GM12878 (cell line): Measurements from ENCODE around the gene HINT2. TPM values are rescaled to one million over a fixed set of nuclear protein-coding genes. Genes with fewer than 3 reads are reported as not detected.
A peak's percentile ranks its signal among the peaks of the same experiment; 100 is the strongest.

Source experiments
- EED ChIP-seq: sonication (generic); IDR thresholded peaks from 2 replicates; pipeline ENCODE4 v1.6.1; 2016; ENCODE audit warnings: antibody characterized with exemption, low read depth
- NBN ChIP-seq: fragments of 450-650 bp; IDR thresholded peaks from 2 replicates; pipeline ENCODE4 v1.6.1; 2016
- RB1 ChIP-seq: fragments of 450-650 bp; formaldehyde crosslinking; IDR thresholded peaks from 2 replicates; pipeline ENCODE4 v1.6.1; 2017; ENCODE audit warnings: mild to moderate bottlenecking, borderline replicate concordance
- RELA ChIP-seq: fragments of 450-650 bp; IDR thresholded peaks from 2 replicates; pipeline ENCODE4 v1.8.0; 2014; ENCODE audit warnings: borderline replicate concordance; ENCODE audit not compliant: partially characterized antibody
- STAT1 ChIP-seq: fragments of 450-650 bp; conservative IDR thresholded peaks from 2 replicates; pipeline ENCODE4 v1.6.1; 2014; ENCODE audit warnings: antibody characterized with exemption, mild to moderate bottlenecking
- YY1 ChIP-seq: IDR thresholded peaks from 2 replicates; pipeline ENCODE4 v1.6.1; 2011; ENCODE audit warnings: low read depth, mild to moderate bottlenecking, low read length
- ZNF207 ChIP-seq: fragments of 450-650 bp; IDR thresholded peaks from 2 replicates; pipeline ENCODE4 v1.6.1; 2014; ENCODE audit warnings: antibody characterized with exemption, mild to moderate bottlenecking, borderline replicate concordance
- polyA plus RNA-seq, 11 experiments: library from polyadenylated mRNA; depleted of rRNA in 4 of 11; unstranded in 6 of 11; stranded (reverse) in 5 of 11; fragments of >200 nt; fragmentation: Nextera tagmentation in 4 of 11; fragmentation: Illumina TruSeq in 1 of 11; extraction: Ambion mirVana in 4 of 11; extraction: Trizol in 1 of 11; gene quantifications; 1 replicate in 1 of 11; 2 replicates in 10 of 11; pipeline versions ENCODE4 v1.2.1 to v1.2.3, GENCODE V29; 2011 to 2016; ENCODE audit warnings: inconsistent platforms in 2 of 11, missing spikeins in 2 of 11, low read depth in 1 of 11
- total RNA-seq, 4 experiments: library from RNA; depleted of rRNA in 3 of 4; stranded (reverse); fragments of >200 nt in 3 of 4; fragmentation: Illumina TruSeq in 1 of 4; extraction: Trizol in 1 of 4; gene quantifications; 2 replicates each; pipeline versions ENCODE4 v1.2.1 to v1.2.3, GENCODE V29; 2013 to 2021
- TF ChIP-seq, protein P1 (sequence below): fragments of 150-350 bp; IDR thresholded peaks from 2 replicates; pipeline ENCODE4 v1.6.1; 2016; ENCODE audit warnings: low read depth, low read length
- TF ChIP-seq, protein P2 (sequence below): fragments of 450-650 bp; IDR thresholded peaks from 2 replicates; pipeline ENCODE4 v1.6.1; 2017; ENCODE audit warnings: mild to moderate bottlenecking

The HINT2 gene
- total and polyA plus RNA-seq, 10 of the 15 experiments (the other 5 are each of a cell fraction or from before 2014, with no cell fraction given) = 12.1 to 144 (median 51.7) TPM

DNA sequence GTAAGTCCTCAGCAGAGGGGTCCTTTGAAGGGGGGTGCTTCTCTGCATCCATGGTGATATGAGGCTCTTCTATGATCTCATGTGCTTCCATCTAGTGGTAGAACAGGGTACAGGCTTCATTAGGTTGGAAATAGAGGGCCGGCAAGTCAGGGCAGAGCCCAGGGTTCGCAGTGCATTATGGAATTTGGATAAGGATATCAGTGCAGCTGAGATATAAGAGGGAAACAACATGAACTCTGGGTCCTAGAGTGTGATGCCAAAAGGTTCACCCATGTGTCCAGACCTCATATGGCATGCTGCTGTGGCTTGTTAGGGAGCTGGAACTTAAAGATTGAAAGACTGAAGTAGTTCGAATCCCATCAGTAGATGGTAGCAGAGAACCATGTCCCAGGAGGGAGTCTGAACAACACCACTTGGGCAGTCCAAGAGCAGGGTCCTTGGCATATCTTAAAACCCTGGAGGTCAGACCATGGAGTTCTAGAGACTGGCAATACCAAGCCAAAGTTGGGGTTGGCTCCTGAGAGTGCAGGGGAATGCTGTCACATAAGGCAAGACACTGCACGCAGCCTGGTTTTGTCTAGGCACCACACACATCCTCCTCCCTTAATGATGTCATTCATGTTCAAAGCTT, 11.3 kb upstream of the HINT2 start (continued):
- TF ChIP-seq, protein P1, sequence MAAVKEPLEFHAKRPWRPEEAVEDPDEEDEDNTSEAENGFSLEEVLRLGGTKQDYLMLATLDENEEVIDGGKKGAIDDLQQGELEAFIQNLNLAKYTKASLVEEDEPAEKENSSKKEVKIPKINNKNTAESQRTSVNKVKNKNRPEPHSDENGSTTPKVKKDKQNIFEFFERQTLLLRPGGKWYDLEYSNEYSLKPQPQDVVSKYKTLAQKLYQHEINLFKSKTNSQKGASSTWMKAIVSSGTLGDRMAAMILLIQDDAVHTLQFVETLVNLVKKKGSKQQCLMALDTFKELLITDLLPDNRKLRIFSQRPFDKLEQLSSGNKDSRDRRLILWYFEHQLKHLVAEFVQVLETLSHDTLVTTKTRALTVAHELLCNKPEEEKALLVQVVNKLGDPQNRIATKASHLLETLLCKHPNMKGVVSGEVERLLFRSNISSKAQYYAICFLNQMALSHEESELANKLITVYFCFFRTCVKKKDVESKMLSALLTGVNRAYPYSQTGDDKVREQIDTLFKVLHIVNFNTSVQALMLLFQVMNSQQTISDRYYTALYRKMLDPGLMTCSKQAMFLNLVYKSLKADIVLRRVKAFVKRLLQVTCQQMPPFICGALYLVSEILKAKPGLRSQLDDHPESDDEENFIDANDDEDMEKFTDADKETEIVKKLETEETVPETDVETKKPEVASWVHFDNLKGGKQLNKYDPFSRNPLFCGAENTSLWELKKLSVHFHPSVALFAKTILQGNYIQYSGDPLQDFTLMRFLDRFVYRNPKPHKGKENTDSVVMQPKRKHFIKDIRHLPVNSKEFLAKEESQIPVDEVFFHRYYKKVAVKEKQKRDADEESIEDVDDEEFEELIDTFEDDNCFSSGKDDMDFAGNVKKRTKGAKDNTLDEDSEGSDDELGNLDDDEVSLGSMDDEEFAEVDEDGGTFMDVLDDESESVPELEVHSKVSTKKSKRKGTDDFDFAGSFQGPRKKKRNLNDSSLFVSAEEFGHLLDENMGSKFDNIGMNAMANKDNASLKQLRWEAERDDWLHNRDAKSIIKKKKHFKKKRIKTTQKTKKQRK = no peak
- TF ChIP-seq EED (no peak), RELA (peak; percentile 13), STAT1 (0 out of 2 replicates have a peak, but pooled peaks have one; percentile 33), RB1 (peak; percentile 87; the same call in 1 of the 2 replicates), YY1 (peak; percentile 40; the same call in 1 of the 2 replicates), ZNF207 (peak; percentile 26; the same call in 1 of the 2 replicates), NBN (peak; percentile 73)
- TF ChIP-seq, protein P2, sequence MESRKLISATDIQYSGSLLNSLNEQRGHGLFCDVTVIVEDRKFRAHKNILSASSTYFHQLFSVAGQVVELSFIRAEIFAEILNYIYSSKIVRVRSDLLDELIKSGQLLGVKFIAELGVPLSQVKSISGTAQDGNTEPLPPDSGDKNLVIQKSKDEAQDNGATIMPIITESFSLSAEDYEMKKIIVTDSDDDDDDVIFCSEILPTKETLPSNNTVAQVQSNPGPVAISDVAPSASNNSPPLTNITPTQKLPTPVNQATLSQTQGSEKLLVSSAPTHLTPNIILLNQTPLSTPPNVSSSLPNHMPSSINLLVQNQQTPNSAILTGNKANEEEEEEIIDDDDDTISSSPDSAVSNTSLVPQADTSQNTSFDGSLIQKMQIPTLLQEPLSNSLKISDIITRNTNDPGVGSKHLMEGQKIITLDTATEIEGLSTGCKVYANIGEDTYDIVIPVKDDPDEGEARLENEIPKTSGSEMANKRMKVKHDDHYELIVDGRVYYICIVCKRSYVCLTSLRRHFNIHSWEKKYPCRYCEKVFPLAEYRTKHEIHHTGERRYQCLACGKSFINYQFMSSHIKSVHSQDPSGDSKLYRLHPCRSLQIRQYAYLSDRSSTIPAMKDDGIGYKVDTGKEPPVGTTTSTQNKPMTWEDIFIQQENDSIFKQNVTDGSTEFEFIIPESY = 0 out of 2 replicates have a peak, but pooled peaks have one; percentile 22
